ENCODE data around the gene DOCK3.
"Not testable (repeated sequence)": the region's sequence is repeated elsewhere in the genome, so short reads cannot be mapped to it uniquely, and the experiment has no call there.

DNA sequence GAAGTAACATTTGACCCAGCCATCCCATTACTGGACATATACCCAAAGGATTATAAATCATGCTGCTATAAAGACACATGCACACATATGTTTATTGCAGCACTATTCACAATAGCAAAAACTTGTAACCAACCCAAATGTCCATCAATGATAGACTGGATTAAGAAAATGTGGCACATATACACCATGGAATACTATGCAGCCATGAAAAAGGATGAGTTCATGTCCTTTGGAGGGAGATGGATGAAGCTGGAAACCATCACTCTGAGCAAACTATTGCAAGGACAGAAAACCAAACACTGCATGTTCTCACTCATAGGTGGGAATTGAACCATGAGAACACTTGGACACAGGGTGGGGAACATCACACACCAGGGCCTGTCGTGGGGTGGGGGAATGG lies 208.0 kb downstream of the DOCK3 start:
- TF ChIP-seq, protein P1, sequence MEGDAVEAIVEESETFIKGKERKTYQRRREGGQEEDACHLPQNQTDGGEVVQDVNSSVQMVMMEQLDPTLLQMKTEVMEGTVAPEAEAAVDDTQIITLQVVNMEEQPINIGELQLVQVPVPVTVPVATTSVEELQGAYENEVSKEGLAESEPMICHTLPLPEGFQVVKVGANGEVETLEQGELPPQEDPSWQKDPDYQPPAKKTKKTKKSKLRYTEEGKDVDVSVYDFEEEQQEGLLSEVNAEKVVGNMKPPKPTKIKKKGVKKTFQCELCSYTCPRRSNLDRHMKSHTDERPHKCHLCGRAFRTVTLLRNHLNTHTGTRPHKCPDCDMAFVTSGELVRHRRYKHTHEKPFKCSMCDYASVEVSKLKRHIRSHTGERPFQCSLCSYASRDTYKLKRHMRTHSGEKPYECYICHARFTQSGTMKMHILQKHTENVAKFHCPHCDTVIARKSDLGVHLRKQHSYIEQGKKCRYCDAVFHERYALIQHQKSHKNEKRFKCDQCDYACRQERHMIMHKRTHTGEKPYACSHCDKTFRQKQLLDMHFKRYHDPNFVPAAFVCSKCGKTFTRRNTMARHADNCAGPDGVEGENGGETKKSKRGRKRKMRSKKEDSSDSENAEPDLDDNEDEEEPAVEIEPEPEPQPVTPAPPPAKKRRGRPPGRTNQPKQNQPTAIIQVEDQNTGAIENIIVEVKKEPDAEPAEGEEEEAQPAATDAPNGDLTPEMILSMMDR (IDR thresholded peaks at IDR 0.05; ENCODE audit: extremely low read depth in 1 of 2, insufficient read depth in 1 of 2, low read depth in 1 of 2, low read length in 2 of 2), result not testable (repeated sequence)
- TF ChIP-seq, protein P2, sequence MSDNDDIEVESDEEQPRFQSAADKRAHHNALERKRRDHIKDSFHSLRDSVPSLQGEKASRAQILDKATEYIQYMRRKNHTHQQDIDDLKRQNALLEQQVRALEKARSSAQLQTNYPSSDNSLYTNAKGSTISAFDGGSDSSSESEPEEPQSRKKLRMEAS (IDR thresholded peaks at IDR 0.05; ENCODE audit: insufficient read depth, insufficient read length), result not testable (repeated sequence)
- not testable (repeated sequence) for TF ChIP-seq POLR2A (IDR thresholded peaks at IDR 0.05; ENCODE audit: low read depth, low read length); POLR2AphosphoS5 (IDR thresholded peaks at IDR 0.05; ENCODE audit: insufficient read depth, low read depth, low read length); EZH2 (IDR thresholded peaks at IDR 0.05; ENCODE audit: borderline replicate concordance, low read depth, low read length, severe bottlenecking); GATA2 (IDR thresholded peaks at IDR 0.05; ENCODE audit: insufficient read depth, insufficient read length, low read depth, low read length); MYC (IDR thresholded peaks at IDR 0.05; ENCODE audit: low read depth, low read length); JUN (IDR thresholded peaks at IDR 0.05; ENCODE audit: borderline replicate concordance, insufficient read depth, insufficient read length, low read depth)

Data from endothelial cell of umbilical vein (primary cell).